ENCODE results near the gene NAGS.

DNA sequence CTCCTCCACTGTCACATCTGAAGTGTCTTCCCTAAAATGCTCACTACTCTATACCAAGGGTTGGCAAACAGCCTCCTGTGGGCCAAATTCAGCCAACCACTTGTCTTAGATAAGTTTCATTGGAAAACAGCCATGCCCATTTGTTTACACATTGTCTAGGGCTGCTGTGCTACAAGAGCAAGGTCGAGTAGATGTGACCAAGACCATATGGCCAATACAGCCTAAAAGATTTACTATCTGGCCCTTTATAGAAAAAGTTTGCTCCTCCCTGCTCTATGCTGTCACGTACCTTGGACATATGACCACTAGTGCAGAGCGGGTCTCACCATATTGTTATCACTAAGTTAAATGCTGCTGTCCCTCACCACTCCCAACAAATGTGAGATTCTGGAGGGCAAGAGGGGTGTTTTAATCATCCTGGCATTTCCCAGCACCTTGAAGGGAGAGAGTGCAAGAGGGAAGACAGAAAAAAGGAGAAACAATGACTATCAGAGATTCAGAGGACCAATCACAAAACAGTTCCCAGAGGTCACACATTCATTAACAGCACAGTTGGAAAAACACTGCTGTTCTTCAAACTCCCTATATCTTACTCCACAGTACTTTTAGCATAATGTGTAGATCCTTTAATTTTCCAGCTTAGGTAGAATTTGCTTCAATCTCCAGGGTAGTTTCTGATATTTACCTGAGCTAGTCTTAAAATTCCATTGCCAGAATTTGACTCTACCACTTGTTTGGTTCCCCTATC is 48.9 kb downstream of the NAGS start:
- TF ChIP-seq, protein P1, sequence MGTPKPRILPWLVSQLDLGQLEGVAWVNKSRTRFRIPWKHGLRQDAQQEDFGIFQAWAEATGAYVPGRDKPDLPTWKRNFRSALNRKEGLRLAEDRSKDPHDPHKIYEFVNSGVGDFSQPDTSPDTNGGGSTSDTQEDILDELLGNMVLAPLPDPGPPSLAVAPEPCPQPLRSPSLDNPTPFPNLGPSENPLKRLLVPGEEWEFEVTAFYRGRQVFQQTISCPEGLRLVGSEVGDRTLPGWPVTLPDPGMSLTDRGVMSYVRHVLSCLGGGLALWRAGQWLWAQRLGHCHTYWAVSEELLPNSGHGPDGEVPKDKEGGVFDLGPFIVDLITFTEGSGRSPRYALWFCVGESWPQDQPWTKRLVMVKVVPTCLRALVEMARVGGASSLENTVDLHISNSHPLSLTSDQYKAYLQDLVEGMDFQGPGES (IDR thresholded peaks at IDR 0.05; ENCODE audit: low read depth, low read length): no peak
- TF ChIP-seq, protein P2, sequence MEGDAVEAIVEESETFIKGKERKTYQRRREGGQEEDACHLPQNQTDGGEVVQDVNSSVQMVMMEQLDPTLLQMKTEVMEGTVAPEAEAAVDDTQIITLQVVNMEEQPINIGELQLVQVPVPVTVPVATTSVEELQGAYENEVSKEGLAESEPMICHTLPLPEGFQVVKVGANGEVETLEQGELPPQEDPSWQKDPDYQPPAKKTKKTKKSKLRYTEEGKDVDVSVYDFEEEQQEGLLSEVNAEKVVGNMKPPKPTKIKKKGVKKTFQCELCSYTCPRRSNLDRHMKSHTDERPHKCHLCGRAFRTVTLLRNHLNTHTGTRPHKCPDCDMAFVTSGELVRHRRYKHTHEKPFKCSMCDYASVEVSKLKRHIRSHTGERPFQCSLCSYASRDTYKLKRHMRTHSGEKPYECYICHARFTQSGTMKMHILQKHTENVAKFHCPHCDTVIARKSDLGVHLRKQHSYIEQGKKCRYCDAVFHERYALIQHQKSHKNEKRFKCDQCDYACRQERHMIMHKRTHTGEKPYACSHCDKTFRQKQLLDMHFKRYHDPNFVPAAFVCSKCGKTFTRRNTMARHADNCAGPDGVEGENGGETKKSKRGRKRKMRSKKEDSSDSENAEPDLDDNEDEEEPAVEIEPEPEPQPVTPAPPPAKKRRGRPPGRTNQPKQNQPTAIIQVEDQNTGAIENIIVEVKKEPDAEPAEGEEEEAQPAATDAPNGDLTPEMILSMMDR (IDR thresholded peaks at IDR 0.05): no peak
- TF ChIP-seq SIN3A (IDR thresholded peaks at IDR 0.05; ENCODE audit: borderline replicate concordance, low read depth, low read length) (no peak), EP300 (IDR thresholded peaks at IDR 0.05; ENCODE audit: borderline replicate concordance in 1 of 2, low read depth in 1 of 2, low read length in 1 of 2) (no peak), SMC3 (IDR thresholded peaks at IDR 0.05; ENCODE audit: low read depth, low read length) (no peak)

Measured in SK-N-SH (cell line).